IPS-15b (cell line): ENCODE measurements around the gene WDR74.
"Not testable (repeated sequence)": the region's sequence is repeated elsewhere in the genome, so short reads cannot be mapped to it uniquely, and the experiment has no call there.

Source experiments
- H3K27me3 ChIP-seq: one replicate; pipeline ENCODE4 v1.6.1; 2013; ENCODE audit warnings: low read length; ENCODE audit not compliant: control insufficient read depth, insufficient read depth
- H3K36me3 ChIP-seq: one replicate; pipeline ENCODE4 v1.6.1; 2013; ENCODE audit warnings: low read length; ENCODE audit not compliant: control insufficient read depth, insufficient read depth
- H3K4me1 ChIP-seq: one replicate; pipeline ENCODE4 v1.6.1; 2013; ENCODE audit warnings: mild to moderate bottlenecking, low read length; ENCODE audit not compliant: control insufficient read depth, insufficient read depth
- H3K4me3 ChIP-seq: one replicate; pipeline ENCODE4 v1.5.1; 2013; ENCODE audit warnings: low read depth, low read length
- H3K9ac ChIP-seq: one replicate; pipeline ENCODE4 v1.6.1; 2013; ENCODE audit warnings: low read depth, mild to moderate bottlenecking, low read length
- H3K9me3 ChIP-seq: one replicate; pipeline ENCODE4 v1.6.1; 2013; ENCODE audit warnings: mild to moderate bottlenecking, low read length; ENCODE audit not compliant: control insufficient read depth, insufficient read depth

WDR74 gene

DNA sequence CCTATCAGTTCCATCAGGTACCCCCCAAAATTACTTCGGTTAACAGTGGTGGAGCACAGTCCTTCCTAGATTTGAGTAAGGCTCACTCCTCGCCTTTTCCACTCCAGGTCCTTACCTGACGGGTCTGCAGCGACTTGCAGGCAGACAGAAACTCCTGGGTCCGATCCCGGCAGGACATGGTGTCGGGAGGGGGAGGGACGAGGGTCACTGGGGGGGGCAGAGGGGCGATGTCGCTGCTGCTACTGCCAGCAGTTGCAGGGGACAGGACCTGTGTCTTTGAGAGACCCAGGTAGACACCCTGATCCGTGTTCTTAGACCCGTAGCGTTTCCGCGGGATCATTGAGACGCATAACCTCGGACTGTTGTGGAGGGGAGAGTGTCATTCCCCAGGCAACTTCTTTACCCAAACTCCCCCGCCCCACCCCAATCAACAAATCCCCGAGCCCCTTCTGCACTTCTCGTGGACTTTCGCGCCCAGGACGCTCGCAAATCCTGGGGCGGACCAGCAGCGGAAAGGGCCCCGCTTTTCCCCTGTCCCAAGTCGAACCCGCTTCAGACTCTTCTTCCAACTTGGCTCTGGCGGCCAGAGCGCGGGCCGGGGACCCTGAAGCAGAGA is 8.4 kb downstream of the WDR74 start:
- Histone ChIP-seq H3K36me3 (peaks cover 24% of the 10 kb centered on the region), H3K4me1 (peaks cover 6% of the 10 kb centered on the region), H3K9me3 (no peaks in the 10 kb centered on the region)

DNA sequence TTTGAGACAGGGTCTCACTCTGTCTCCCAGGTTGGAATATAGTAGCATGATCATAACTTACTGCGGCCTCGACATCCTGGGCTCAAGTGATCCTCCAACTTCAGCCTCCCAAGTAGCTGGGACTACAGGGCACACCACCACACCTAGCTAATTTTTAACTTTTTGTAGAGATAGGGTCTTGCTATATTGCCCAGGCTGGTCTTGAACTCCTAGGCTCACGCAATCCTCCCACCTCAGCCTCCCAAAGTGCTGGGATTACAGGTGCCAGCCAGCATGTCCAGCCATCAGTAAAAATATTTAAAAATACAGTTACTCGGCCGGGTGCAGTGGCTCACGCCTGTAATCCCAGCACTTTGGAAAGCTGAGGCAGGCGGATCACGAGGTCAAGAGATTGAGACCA is 11.3 kb downstream of the WDR74 start:
- H3K27me3 ChIP-seq, H3K4me1 ChIP-seq, H3K9me3 ChIP-seq, H3K9ac ChIP-seq, H3K4me3 ChIP-seq: not testable (repeated sequence)
- H3K36me3 ChIP-seq, result peaks cover 26% of the 10 kb centered on the region

More for the DNA sequence above, 8.4 kb downstream of the WDR74 start:
- peak overlapping the region; percentile 87 for H3K9ac ChIP-seq
- no peaks in the 10 kb centered on the region for H3K27me3 ChIP-seq
- peak overlapping the region; percentile 92 for H3K4me3 ChIP-seq

DNA sequence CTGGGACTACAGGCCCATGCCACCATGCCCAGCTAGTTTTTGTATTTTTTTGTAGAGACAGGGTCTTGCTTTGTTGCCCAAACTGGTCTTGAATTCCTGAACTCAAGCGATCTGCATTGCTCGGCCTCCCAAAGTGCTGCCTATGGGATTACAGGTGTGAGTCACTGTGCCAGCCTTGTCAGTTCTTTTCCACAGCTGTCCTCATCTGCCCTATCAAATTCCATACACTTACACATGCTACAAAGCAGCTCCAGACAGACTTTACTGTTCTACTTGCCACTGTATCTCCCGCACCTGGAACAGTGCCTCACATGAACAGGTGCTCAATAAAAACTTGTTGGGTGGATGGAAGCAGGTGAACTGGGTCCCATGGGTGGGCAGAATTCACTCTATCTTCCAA is 15.7 kb downstream of the WDR74 start:
- H3K4me3 ChIP-seq, result no peak overlapping the region
- no peaks in the 10 kb centered on the region for H3K9me3 ChIP-seq
- H3K36me3 ChIP-seq, result peaks cover 36% of the 10 kb centered on the region

DNA sequence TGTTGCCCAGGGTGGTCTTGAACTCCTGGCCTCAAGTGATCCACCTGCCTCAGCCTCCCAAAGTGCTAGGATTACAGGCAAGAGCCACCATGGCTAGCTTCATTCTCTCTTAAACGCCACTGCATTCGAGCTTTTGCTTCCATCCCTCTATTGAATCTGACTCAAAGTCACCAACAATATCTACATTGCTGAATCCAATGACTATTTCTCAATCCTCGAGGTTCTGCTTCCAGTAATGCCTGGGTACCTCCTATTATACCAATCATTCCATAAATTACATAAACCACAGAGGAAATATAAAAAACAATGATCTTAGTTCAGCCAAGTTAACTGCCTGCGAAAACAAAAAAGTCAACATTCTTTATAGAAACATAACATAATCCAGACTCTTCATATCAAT is 22.3 kb downstream of the WDR74 start:
- Histone ChIP-seq H3K9ac (no peak overlapping the region), H3K4me3 (no peak overlapping the region), H3K27me3 (no peaks in the 10 kb centered on the region), H3K36me3 (peaks cover 10% of the 10 kb centered on the region), H3K4me1 (no peaks in the 10 kb centered on the region), H3K9me3 (no peaks in the 10 kb centered on the region)

More for the DNA sequence above, 15.7 kb downstream of the WDR74 start:
- Histone ChIP-seq H3K9ac (no peak overlapping the region), H3K27me3 (no peaks in the 10 kb centered on the region), H3K4me1 (no peaks in the 10 kb centered on the region)

DNA sequence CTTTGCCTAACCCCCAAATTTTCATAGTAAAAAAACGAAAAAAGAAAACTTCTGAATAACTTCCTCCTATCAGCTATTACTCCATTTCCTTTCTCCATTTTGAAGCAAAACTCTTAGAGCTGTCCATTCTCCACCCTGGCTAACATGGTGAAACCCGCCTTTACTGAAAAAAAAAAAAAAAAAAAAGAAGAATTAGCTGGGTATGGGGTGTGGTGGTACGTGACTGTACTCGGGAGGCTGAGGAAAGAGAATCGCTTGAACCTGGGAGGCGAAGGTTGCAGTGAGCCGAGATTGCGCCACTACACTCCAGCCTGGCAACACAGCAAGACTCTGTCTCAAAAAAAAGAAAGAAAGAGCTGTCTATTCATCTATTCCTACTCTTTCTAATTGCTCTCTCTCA is 22.8 kb downstream of the WDR74 start:
- Histone ChIP-seq H3K36me3 (peaks cover 10% of the 10 kb centered on the region), H3K27me3 (no peaks in the 10 kb centered on the region)

DNA sequence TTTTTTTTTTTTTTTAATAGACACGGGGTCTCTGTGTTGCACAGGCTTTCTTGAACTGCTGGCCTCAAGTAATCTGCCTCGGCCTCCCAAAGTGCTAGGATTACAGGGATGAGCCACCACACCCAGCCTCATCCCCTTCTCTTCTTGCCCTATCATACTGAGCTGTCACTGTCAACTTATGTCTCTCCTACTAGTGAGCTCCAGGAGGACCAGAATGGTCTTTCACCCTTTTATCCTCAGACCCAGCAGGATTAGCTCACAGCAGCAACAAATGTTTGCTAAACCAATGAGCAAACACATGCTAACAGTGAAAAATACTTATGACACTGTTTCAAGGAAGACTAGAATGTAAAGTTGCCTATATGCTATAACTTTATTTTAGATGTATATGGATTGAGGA is 27.7 kb downstream of the WDR74 start:
- Histone ChIP-seq H3K9me3 (no peaks in the 10 kb centered on the region), H3K9ac (no peak overlapping the region), H3K4me3 (no peak overlapping the region), H3K27me3 (no peaks in the 10 kb centered on the region), H3K4me1 (no peaks in the 10 kb centered on the region), H3K36me3 (peaks cover 2% of the 10 kb centered on the region)

More for the DNA sequence above, 22.8 kb downstream of the WDR74 start:
- Histone ChIP-seq H3K9ac (no peak overlapping the region), H3K9me3 (no peaks in the 10 kb centered on the region), H3K4me1 (no peaks in the 10 kb centered on the region), H3K4me3 (no peak overlapping the region)

DNA sequence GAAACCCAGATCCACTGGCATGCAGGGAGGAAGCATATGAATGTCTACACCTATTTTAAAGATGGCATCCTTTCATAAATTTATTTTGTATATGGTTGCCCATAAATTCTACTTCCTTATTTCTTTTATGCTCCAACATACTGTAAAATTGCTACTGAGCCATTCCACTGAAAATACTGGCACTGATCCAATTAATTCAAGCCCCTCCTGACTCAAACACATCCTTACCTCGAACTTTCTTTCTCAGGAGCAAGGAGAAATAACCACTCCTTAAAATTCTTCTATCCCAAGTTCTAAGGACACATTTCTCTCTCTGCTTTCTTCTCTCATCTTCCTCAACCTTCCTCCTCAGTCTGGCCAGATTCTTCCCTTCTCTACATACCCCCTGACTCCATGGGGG is 28.6 kb downstream of the WDR74 start:
- Histone ChIP-seq H3K9ac (no peak overlapping the region), H3K9me3 (no peaks in the 10 kb centered on the region), H3K4me3 (no peak overlapping the region), H3K36me3 (peaks cover 2% of the 10 kb centered on the region), H3K4me1 (peaks cover 6% of the 10 kb centered on the region), H3K27me3 (no peaks in the 10 kb centered on the region)

DNA sequence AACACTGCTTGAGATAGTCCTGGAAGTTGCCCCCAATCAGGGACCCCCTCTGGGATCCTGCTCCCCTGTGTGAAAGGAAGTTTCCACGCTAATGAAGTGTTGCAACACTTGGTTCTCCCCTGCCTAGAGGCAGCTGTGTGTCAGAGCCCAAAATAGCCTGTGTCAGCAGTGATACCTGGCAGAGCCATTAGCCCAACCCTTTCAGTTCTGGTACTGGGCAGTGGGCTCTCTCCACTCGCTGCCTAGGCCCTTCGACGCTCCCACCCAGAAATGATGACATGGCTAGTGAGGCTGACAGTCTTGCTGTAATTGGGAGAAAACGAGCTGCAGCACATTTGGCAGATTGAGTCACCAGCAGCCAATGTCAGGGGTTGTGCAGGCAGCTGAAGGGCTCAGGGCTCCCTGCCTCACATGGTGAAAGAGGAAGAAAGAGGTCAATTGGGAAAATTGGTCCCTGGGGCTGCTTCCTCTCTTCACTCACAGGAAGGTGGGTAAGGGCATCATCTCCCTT is 32.7 kb downstream of the WDR74 start:
- no peak overlapping the region for H3K9ac ChIP-seq
- H3K36me3 ChIP-seq, result peaks cover 8% of the 10 kb centered on the region
- H3K4me3 ChIP-seq, result no peak overlapping the region
- peaks cover 6% of the 10 kb centered on the region for H3K4me1 ChIP-seq
- no peaks in the 10 kb centered on the region for H3K27me3 ChIP-seq
- H3K9me3 ChIP-seq, result no peaks in the 10 kb centered on the region

DNA sequence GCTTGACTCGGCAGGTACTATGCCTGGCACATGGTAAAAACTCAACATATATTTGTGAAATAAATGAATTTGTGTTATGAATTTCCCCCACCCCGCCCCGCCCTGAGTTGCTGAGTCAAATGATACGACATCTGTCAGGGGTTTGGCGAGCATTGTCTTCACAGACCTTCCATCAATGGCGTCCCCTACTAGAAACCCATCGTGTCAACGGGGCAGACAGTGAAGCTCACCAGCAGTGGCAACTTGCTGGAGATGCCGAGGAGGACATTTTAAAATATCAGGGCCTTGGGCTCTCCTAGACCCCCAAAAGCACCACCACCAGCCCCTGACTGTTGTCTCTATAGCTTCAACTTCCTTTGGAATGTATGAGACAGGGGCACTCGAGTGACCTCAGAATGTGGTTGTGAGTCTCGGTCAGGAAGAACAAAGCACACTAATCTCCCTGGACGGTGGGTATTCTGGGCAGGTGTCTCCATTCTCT is 33.4 kb downstream of the WDR74 start:
- Histone ChIP-seq H3K36me3 (peaks cover 12% of the 10 kb centered on the region), H3K4me3 (peak overlapping the region; percentile 76), H3K27me3 (no peaks in the 10 kb centered on the region), H3K9ac (peak overlapping the region; percentile 82), H3K4me1 (peaks cover 6% of the 10 kb centered on the region), H3K9me3 (no peaks in the 10 kb centered on the region)

DNA sequence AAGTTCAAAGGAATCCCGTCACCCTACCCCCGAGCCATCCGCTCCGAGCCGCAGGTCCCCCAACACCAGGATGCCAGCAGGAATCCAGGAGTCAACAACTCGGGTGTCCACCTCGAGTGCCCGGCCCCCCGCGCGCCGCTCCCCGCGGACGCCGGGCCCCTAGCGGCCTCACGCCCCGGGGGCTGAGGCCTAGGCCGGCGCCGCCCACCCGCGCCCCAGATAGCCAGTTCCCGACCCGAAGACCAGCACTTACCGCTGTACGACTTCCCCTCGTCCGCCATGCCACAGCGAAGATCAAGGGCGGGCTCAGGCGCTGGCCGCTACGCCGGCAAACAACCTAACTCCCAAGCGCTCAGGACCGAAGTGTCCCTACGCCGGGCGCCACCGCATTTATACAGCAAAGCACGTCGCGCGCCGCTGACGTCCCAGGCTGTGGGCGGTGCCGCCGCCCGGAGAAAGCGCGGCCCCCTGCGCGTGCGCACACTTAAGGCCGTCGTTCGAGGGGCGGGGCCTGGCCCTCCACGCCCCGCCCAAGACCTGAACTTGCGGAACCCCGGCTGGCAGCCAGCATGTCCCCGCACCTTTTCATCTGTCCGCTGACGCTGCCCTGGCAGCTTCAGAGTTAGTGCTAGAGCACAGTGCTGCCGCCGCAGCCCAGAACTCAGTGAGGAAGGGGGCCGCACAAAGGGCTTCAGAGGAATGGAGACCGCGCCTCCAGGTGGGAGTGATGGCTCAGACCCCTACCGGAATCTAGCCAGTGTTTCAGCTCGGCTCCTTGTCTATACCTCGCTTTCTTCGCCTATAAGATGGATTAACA is 34.1 kb downstream of the WDR74 start, which contains the start of gene NXF1:
Gene NXF1 (minus strand): TSS at position 365 of the 817 bp plus-strand sequence. CDS start 84 bp downstream, at position 281.
- H3K4me1 ChIP-seq, result peaks cover 6% of the 10 kb centered on the region

DNA sequence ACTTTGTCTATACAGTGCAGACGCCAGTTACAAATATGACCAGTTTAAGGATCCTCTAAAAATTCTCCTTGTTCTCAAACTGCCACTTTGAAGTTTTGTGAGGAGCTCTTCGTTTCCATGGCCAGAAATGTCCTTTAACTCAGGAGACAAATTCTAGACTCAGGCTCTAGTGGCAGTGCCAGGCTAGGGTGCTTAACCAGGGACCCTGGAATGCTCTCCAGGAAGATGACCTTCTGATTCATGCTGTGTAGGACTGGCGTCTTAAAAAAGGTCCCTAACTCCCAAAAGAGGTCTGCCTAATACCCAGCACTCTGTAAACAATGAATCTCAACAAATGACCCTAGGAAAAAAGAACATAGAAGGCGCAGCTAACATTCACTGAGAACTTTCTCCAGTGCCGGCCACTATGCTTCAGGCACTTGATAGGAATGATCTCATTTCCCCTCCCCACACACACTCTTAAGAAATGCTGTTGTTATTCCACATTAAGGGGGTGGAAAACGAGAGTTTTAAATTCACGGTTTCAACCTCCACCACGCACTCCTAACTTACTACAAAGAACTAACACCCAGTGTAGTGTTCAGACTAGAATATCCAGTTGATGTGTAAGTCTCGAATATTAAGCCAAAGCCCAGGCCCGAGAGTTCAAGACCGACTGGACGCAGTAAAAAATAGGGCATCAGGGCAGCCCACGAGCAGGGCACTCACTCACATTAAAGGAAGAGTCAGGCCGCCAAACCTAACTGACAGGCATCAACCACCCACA is 34.9 kb downstream of the WDR74 start:
- Histone ChIP-seq H3K4me1 (peaks cover 6% of the 10 kb centered on the region), H3K27me3 (no peaks in the 10 kb centered on the region), H3K36me3 (peaks cover 24% of the 10 kb centered on the region), H3K9me3 (no peaks in the 10 kb centered on the region), H3K9ac (peak overlapping the region; percentile 82), H3K4me3 (peak overlapping the region; percentile 76)

More for the DNA sequence above, 34.1 kb downstream of the WDR74 start, which contains the start of gene NXF1:
- Histone ChIP-seq H3K4me3 (peak within 1 kb of the TSS; percentile 76), H3K27me3 (no peaks in the 10 kb centered on the region), H3K36me3 (peaks cover 16% of the 10 kb centered on the region), H3K9me3 (no peaks in the 10 kb centered on the region), H3K9ac (peak within 1 kb of the TSS; percentile 82)
